DND-41 (cell line): Measurements from ENCODE around the gene AGRN.
A peak's percentile ranks its signal among the peaks of the same experiment; 100 is the strongest.

ENCODE experiments used
- ATAC-seq: fragments of 200-7000 bp; cut with Tn5 transposase; 3 replicates; pipeline ENCODE4 v1.9.1; 2021; ENCODE audit warnings: low read depth; ENCODE audit not compliant: insufficient read depth
- DNase-seq: peaks from one replicate; pipeline ENCODE4 v3.0.0-alpha.2; 2020
- H2AFZ ChIP-seq: 2 replicates; pipeline ENCODE4 v1.6.0; 2012; ENCODE audit warnings: low read depth, low read length
- H3K27ac ChIP-seq: 2 replicates; pipeline ENCODE4 v1.5.1; 2012; ENCODE audit warnings: low read length, inconsistent platforms
- H3K27me3 ChIP-seq: fragments of 200-600 bp; sonication (generic); 2 replicates; pipeline ENCODE4 v1.6.0; 2012; ENCODE audit warnings: low read length, mild to moderate bottlenecking, inconsistent platforms; ENCODE audit not compliant: insufficient read depth, poor library complexity
- H3K36me3 ChIP-seq: 2 replicates; pipeline ENCODE4 v1.5.1; 2012; ENCODE audit warnings: low read length, inconsistent platforms; ENCODE audit not compliant: insufficient read depth
- H3K4me1 ChIP-seq: 2 replicates; pipeline ENCODE4 v1.5.1; 2012; ENCODE audit warnings: mild to moderate bottlenecking, low read length; ENCODE audit not compliant: insufficient read depth
- H3K4me2 ChIP-seq: 2 replicates; pipeline ENCODE4 v1.6.0; 2012; ENCODE audit warnings: mild to moderate bottlenecking, moderate library complexity, low read length, inconsistent platforms; ENCODE audit not compliant: insufficient read depth
- H3K4me3 ChIP-seq, 2 experiments: fragments of 200-600 bp in 1 of 2; shearing (Covaris generic) in 1 of 2; 2 replicates each; pipeline ENCODE4 v1.5.1; 2012 to 2016; ENCODE audit warnings: inconsistent platforms in 2 of 2, low read length in 2 of 2, mild to moderate bottlenecking in 2 of 2, low read depth in 1 of 2, moderate library complexity in 1 of 2
- H3K79me2 ChIP-seq: 2 replicates; pipeline ENCODE4 v1.6.0; 2012; ENCODE audit warnings: low read length, inconsistent platforms; ENCODE audit not compliant: insufficient read depth
- H3K9ac ChIP-seq: 2 replicates; pipeline ENCODE4 v1.6.0; 2012; ENCODE audit warnings: low read depth, mild to moderate bottlenecking, inconsistent platforms, low read length, moderate library complexity
- H3K9me3 ChIP-seq: 2 replicates; pipeline ENCODE4 v1.5.1; 2012; ENCODE audit warnings: low read length, moderate library complexity, mild to moderate bottlenecking, inconsistent platforms; ENCODE audit not compliant: insufficient read depth, severe bottlenecking
- H4K20me1 ChIP-seq: 2 replicates; pipeline ENCODE4 v1.6.0; 2012; ENCODE audit warnings: low read length; ENCODE audit not compliant: insufficient read depth
- EZH2 ChIP-seq: IDR thresholded peaks from 3 replicates; pipeline ENCODE4 v1.6.1; 2012; ENCODE audit warnings: borderline replicate concordance, low read depth, mild to moderate bottlenecking, moderate library complexity, low read length, inconsistent platforms; ENCODE audit not compliant: severe bottlenecking
- TF ChIP-seq, protein P1 (sequence below): IDR thresholded peaks from 2 replicates; pipeline ENCODE4 v1.5.1; 2012; ENCODE audit warnings: borderline replicate concordance, low read length, moderate library complexity, mild to moderate bottlenecking; ENCODE audit not compliant: poor library complexity, severe bottlenecking; ENCODE audit errors: extremely low read depth

Gene AGRN

DNA sequence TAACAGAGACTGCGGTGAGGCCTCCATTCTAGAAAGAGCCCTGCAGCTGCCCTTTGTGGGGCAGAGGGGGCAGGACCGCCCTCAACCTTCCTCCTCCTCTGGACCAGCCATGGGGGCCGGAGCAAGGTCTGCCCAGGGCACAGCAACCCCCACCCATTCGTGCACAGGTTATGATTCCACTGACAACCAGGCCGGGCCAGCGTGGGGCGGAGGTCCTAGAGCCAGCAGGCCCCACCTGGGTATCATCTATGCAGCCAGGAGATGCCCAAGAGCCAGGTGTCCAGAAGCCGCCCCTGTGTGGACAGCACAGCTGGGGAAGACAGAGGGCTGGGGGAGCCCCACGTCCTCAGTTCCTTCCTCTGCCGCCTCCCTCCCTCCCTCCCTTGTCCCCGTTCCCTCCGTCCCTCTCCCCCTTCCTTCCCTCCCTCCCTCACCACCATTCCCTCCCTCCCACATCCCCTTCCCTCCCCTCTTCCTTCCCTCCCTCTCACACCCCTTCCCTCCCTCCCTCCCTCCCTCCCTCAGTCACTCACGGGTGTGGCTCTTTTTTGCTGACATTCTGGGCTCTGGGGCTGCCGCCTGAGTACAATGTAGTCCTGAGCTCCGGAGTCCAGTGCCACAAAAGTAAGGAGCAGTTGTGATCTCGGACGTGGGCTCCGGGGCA, 41.9 kb downstream of the AGRN start:
- Histone ChIP-seq H3K27me3 (peaks cover 33% of the 10 kb centered on the region), H3K4me2 (no peak overlapping the region), H3K9ac (no peak overlapping the region), H2AFZ (no peak overlapping the region), H3K79me2 (no peaks in the 10 kb centered on the region), H3K36me3 (no peaks in the 10 kb centered on the region), H4K20me1 (peaks cover 32% of the 10 kb centered on the region), H3K4me3 (no peak overlapping the region), H3K9me3 (no peaks in the 10 kb centered on the region), H3K4me1 (peaks cover 17% of the 10 kb centered on the region), H3K27ac (no peak overlapping the region)
- ATAC-seq (no peak), DNase-seq (no peak)
- TF ChIP-seq EZH2, result no peak
- TF ChIP-seq, protein P1, sequence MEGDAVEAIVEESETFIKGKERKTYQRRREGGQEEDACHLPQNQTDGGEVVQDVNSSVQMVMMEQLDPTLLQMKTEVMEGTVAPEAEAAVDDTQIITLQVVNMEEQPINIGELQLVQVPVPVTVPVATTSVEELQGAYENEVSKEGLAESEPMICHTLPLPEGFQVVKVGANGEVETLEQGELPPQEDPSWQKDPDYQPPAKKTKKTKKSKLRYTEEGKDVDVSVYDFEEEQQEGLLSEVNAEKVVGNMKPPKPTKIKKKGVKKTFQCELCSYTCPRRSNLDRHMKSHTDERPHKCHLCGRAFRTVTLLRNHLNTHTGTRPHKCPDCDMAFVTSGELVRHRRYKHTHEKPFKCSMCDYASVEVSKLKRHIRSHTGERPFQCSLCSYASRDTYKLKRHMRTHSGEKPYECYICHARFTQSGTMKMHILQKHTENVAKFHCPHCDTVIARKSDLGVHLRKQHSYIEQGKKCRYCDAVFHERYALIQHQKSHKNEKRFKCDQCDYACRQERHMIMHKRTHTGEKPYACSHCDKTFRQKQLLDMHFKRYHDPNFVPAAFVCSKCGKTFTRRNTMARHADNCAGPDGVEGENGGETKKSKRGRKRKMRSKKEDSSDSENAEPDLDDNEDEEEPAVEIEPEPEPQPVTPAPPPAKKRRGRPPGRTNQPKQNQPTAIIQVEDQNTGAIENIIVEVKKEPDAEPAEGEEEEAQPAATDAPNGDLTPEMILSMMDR, result no peak

DNA sequence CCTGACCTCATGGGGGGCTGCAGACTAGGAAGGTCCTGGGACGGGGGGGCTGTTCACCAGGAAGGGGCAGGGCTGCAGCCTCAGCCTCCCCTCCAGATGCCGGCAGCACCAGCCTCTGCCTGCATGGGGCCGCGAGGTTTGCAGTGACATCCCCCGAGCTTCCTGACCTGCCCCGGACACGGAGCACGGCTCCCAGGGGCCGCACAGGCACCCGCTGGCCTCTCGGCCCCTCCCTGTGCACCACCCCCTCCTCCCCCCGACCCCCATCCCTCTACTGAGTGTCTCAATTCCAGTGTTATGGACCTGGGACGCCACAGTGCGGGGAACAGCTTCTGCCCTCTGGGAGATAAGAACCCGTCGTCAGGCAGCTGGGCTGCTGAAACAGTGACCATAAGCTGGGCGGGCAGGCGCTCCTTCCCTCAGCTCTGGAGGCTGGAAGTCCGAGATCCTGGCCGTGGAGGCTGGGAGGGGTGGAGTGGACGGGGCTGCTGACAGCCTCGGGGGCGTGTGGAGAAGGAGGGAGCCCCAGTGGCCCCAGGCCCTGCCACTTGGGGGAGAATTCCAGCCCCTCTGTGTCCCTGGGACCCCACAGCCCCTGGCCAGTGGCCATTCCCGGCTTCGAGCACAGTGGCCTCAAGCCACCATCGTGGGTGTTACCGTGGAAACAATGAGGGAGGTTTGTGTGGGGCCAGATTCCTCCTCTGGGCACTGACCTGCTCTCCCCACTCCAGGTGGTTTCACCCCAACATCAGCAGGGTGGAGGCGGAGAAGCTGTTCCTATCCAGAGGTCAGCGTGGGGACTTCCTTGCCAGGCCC, 42.6 kb downstream of the AGRN start:
- ATAC-seq (no peak), DNase-seq (no peak)
- Histone ChIP-seq H3K9me3 (no peaks in the 10 kb centered on the region), H4K20me1 (peaks cover 33% of the 10 kb centered on the region), H2AFZ (no peak overlapping the region), H3K36me3 (no peaks in the 10 kb centered on the region), H3K79me2 (no peaks in the 10 kb centered on the region), H3K27ac (no peak overlapping the region), H3K9ac (no peak overlapping the region), H3K4me3 (no peak overlapping the region), H3K27me3 (peaks cover 33% of the 10 kb centered on the region), H3K4me1 (peaks cover 17% of the 10 kb centered on the region), H3K4me2 (no peak overlapping the region)
- peak; percentile 21 for TF ChIP-seq EZH2
- TF ChIP-seq, protein P1, result no peak

DNA sequence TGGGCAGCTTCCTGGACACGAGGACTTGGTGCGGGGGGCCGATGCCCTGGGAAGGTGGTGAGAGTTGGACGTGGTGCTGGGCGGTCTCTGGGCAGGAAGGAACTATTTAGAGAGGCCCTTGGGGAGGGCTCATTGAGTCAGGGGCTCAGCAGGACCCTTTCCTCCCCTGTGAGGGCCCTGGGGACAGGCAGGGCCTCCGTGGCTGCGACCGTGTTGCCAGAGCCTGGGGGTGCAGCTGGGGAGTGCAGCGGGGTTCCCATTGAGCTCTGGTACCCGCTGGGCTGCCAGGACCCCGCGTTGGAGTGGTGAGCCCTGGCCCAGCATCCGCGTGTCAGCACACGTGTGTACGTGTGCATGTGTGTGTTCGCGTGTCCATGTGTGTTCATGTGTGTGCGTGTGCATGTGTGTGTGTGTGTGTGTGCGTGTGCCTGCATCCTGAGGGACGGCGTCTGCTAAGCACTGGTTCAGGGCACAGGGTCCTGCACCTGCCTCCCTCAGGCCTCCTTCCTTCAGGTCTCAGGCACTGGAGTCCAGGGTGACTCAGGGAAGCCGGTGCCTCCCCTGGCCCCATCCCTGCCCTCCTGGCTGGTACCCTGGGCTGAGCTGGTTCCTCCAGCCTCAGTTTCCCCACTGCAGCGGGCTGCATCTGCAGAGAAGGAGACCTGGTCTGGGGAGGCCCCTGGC, 43.5 kb downstream of the AGRN start:
- TF ChIP-seq, protein P1, result no peak
- no peak for TF ChIP-seq EZH2
- Histone ChIP-seq H3K79me2 (no peaks in the 10 kb centered on the region), H3K9me3 (no peaks in the 10 kb centered on the region), H3K4me2 (no peak overlapping the region), H3K9ac (no peak overlapping the region), H3K36me3 (no peaks in the 10 kb centered on the region), H3K27ac (no peak overlapping the region), H3K4me3 (no peak overlapping the region), H3K4me1 (peaks cover 15% of the 10 kb centered on the region), H3K27me3 (peaks cover 31% of the 10 kb centered on the region), H4K20me1 (peaks cover 39% of the 10 kb centered on the region), H2AFZ (no peak overlapping the region)
- ATAC-seq (no peak), DNase-seq (no peak)
